ENCODE data around the gene CCDC51.
"Not testable (repeated sequence)": the region's sequence is repeated elsewhere in the genome, so short reads cannot be mapped to it uniquely, and the experiment has no call there.

Gene CCDC51

GRCh38 chr3:48403533-48404439 lies 36.1 kb downstream of the CCDC51 start:
- Histone ChIP-seq H3K27ac (peak overlapping the region; percentile 84 to 85), H3K9me3 (no peaks in the 10 kb centered on the region), H3K4me1 (peaks cover 0 to 55% (median 48%) of the 10 kb centered on the region in 4 donors), H3K27me3 (no peaks in the 10 kb centered on the region), H3K36me3 (peaks cover 41 to 62% (median 60%) of the 10 kb centered on the region in 3 donors), H3K4me3 (no peak overlapping the region)
- TF ChIP-seq CTCF (IDR thresholded peaks at IDR 0.05): no peak
- intact Hi-C loops (cut with DNase I; ENCODE audit: low total_unique reads): no loop called here
- peak; percentile 18 to 68 for DNase-seq

DNA sequence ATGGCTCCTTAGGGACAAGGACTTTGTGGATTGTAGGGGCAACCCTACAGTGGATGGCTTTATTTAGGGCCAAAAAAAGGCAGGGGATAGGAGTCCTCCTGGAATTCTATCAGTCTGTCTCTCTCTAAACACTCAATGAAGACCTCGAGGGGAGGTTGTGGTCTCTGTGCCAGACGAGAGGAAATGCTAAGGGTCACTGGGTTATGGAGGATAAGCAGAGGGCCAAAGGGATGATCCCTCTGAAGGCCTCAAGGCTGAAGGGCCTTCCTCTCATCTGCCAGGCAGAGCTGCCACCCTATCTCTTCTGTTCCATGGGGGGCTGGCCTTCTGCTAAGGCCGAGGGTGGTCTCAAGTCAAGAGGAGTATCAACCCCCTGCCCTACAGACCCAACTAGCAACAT lies 37.0 kb downstream of the CCDC51 start:
- no peak for TF ChIP-seq CTCF (IDR thresholded peaks at IDR 0.05)
- intact Hi-C loops (cut with DNase I; ENCODE audit: low total_unique reads): no loop called here
- H3K27ac ChIP-seq: peak overlapping the region; percentile 84 to 85
- peaks cover 0 to 55% (median 48%) of the 10 kb centered on the region in 4 donors for H3K4me1 ChIP-seq
- no peak overlapping the region for H3K4me3 ChIP-seq
- H3K9me3 ChIP-seq: no peaks in the 10 kb centered on the region
- peaks cover 33 to 53% (median 51%) of the 10 kb centered on the region in 3 donors for H3K36me3 ChIP-seq
- DNase-seq: no peak
- H3K27me3 ChIP-seq: no peaks in the 10 kb centered on the region

DNA sequence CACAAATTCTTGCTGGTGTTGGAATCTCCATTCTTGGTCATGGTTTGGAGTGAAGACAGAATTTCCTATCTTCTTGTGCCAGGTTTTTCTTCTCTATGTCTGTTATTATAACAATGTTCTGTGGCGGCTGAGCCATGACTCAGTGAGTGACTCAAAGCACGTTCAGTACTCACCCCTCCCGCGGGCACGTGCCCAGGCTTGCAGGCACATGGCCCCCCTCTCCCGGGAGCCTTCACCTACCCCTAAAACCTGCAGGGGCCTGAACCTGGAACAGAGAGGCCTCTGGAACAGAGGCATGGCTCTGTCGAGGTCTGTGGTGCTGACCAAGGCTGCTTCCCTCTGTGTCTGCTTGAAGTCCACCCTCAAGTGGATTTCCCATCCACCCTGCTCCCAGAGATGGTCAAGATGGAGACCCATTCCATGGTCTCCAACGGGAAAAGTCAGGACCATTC lies 37.6 kb downstream of the CCDC51 start:
- DNase-seq: peak; percentile 99
- intact Hi-C loops (cut with DNase I; ENCODE audit: low total_unique reads): no loop called here

DNA sequence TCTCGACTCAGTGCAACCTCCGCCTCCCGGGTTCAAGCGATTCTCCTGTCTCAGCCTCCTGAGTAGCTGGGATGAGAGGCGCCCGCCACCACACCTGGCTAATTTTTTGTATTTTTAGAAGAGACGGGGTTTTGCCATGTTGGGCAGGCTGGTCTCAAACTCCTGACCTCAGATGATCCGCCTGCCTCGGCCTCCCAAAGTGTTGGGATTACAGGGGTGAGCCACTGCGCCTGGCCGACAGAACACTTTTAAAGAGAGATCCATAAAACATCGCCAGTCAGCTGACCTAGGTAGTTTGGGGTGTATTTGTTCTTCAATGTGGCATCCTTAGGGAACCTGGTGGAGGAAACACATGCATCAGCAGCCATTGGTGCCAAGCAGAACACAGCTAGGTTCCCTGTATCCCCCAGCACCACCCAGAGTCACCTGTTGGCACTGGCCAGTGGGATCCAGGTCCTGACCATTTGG lies 38.5 kb downstream of the CCDC51 start:
- peak overlapping the region; percentile 84 to 85 for H3K27ac ChIP-seq
- H3K36me3 ChIP-seq: peaks cover 21 to 39% (median 37%) of the 10 kb centered on the region in 3 donors
- peak in 1 of 2 donors; percentile 71 for DNase-seq
- not testable (repeated sequence) for H3K27me3 ChIP-seq, H3K9me3 ChIP-seq, H3K4me3 ChIP-seq
- intact Hi-C loops (cut with DNase I; ENCODE audit: low total_unique reads): loop anchor here (2.0 kb wide), 1 partner anchor 35 kb away; no protein-coding TSS in a partner anchor
- H3K4me1 ChIP-seq: peaks cover 0 to 55% (median 48%) of the 10 kb centered on the region in 4 donors

More for the DNA sequence above, 37.6 kb downstream of the CCDC51 start:
- Histone ChIP-seq H3K4me1 (peaks cover 0 to 55% (median 48%) of the 10 kb centered on the region in 4 donors), H3K36me3 (peaks cover 27 to 47% (median 45%) of the 10 kb centered on the region in 3 donors), H3K27me3 (no peaks in the 10 kb centered on the region), H3K9me3 (no peaks in the 10 kb centered on the region), H3K27ac (peak overlapping the region; percentile 84 to 85), H3K4me3 (no peak overlapping the region)
- peak in 1 of 2 experiments; percentile 12 for TF ChIP-seq CTCF (IDR thresholded peaks at IDR 0.05)

- Histone ChIP-seq H3K4me3 (no peak overlapping the region), H3K27ac (peak overlapping the region; percentile 84 to 85), H3K36me3 (peaks cover 18 to 33% (median 31%) of the 10 kb centered on the region in 3 donors), H3K4me1 (peaks cover 0 to 52% (median 47%) of the 10 kb centered on the region in 4 donors), H3K27me3 (no peaks in the 10 kb centered on the region), H3K9me3 (no peaks in the 10 kb centered on the region)
- intact Hi-C loops (cut with DNase I; ENCODE audit: low total_unique reads): loop anchor here (2.0 kb wide), 1 partner anchor 36 kb away; no protein-coding TSS in a partner anchor
- peak in 1 of 2 donors; percentile 72 for DNase-seq
- TF ChIP-seq CTCF (IDR thresholded peaks at IDR 0.05): peak; percentile 80 to 95
These were observed 39.0 kb downstream of the CCDC51 start for GRCh38 chr3:48400824-48401433.

Measured in tibial artery (tissue), 4 donors.